GM19043 (cell line): ENCODE results near the gene TNRC6A.

ENCODE experiments used
- ATAC-seq: cut with Tn5 transposase; IDR thresholded peaks from one replicate; pipeline ENCODE4 v1.9.1; 2021; ENCODE audit warnings: low read depth; ENCODE audit not compliant: unreplicated experiment

The TNRC6A gene

DNA sequence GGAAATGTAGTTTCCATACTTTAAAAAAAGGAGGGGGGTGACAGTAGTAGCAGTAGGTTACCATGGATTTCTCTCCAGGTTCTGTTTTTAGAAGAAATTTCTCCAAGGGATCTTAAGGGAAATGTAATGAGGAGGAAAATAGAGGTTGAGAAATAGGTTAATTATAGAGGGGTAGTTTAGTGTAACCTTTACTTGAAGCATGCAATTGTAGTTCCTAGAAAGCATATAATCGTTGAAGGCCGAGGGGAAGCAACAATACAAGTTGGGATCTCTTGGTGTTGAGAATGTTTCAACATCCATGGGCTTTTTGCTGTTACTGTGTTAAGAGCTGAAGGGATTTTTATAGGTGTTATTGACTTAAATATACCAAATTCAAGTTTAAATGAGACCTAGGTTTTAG is 25.1 kb downstream of the TNRC6A start:
- no peak for ATAC-seq

DNA sequence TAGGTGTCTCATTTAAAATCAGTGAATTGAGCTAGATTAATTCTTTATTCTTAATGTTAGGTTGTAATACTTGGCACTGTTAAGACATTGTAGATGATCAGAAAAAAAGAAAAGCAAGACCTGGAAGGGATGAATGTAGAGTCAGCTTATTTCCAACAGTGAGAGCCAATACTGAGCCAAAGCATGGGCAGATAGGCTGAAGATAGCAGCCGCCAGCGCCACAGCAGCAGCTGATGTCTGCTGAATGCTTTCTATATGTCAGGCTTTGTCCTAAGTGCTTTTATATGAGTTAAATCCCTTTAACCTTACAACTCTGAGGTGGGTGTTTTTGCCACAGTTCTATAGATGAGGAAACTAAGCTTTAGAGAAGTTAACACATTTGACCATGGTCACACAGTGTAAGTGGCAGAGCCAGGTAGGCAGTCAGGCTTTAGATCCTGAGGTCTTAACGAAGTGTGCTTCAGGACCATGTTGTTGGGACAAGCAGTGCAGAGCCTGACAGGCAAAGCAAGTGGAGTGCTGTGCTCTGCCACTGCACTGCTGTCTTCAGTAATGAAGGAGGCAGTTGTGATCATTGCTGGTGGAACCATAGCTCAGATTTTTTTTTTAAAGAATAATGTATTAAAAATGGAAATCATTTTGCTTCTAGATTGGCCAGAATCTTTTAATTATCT is 25.9 kb downstream of the TNRC6A start:
- no peak for ATAC-seq

DNA sequence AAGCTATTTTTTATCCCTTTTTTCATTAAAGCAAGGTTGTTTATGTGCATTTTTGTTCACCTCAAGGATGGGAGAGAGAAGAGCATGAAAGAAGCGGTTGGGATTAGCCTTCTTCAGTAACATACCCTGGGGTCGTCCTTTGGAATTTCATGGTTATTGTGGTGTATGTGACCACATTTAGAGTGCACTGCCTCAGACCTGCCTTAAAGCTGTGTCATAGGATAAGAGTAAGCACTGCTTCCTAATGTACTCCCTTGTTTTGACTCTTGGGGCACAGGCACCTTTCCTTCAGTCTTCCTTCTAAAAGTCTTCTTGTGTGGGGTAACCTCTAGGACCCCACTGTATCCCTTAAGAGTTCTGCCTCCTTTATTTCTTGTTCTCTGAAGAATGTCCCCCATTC is 28.9 kb downstream of the TNRC6A start:
- no peak for ATAC-seq

DNA sequence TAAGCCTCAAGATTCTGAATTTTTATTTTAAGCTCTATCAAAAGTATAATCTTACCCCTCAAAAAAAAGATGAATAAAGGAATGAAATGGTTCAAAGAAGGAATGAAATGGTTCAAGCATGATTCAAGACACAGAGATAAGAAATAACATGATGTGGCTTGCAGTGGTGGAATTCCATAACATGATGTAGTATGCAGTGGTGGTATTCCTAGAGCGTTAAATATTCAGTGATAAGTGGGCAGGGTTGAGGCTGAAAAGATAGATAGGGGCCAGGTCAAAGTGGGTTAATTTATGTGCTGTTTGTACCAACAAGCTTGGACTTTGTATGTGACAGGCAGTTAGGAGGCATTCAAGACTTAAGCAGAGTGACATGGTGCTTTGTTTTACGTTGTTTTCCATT is 29.6 kb downstream of the TNRC6A start:
- no peak for ATAC-seq

DNA sequence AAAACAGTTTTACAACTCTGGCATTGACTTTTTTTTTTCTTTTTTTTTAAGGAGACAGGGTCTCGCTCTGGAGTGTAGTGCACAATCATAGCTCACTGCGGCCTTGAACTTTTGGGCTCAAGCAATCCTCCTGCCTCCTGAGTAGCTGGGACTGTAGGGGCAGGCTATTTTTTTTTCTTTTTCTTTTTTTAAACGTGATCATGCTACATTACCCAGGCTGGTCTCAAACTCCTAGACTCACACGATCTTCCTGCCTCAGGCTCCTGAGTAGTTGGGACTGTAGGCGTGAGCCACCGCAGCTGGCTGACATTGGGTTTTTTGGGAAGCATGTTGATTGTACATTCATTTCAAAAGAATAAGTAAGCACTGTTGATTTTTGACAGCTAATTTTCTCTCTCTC is 32.1 kb downstream of the TNRC6A start:
- ATAC-seq: no peak

DNA sequence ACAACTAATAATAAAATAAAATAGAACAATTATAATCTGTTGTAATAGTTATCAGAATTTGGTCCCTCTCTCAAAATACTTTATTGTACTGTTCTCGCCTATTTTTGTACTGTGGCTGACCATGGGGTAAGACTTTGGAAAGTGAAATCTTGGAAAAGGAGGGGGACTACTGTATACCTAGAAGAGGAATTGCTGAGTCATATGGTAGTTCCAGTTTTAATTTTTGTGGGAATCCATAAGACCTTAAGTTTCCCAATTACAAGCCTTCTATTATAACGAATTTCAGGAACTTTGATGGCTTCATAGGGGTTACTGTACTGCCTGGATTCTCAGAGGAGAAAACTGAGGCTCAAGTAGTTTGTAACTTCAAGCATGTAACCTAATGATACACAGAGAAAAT is 35.5 kb downstream of the TNRC6A start:
- no peak for ATAC-seq

DNA sequence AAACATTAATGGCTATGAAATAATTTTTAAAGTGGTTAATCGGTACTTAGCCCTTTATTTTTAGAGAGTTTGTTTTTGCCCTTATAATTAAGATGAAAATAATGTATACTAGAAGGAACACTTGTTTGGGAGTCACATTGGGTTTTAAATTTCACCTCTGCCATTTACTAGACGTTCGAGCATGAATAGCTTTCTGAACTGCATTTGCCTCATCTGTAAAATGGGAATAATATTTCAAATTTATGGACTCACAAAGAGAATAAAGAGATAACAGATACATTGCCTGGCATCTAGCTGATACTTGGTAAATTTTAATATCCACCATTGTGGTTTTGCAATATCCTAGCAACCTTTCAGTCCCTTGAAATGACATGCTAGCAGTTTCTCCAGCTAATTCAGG is 36.6 kb downstream of the TNRC6A start:
- ATAC-seq: no peak

DNA sequence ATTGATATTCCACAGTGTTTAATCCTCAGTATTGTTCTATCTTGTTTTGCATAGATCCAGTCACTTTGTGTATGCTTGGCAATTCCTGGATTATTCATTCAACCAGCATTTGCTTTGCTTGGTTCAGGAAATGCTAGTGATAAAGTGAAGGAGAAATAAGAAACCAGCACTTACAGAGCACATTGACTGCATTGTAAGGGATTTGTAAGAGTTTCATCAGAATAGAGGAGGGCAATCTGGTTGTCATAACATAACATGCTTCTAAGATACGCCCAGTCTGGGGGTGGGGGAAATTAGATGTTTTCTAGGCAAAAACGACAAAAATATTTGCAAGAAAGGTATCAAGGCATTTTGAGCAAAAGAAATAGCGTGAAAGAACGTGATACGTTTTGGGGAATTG is 40.4 kb downstream of the TNRC6A start:
- ATAC-seq: no peak

DNA sequence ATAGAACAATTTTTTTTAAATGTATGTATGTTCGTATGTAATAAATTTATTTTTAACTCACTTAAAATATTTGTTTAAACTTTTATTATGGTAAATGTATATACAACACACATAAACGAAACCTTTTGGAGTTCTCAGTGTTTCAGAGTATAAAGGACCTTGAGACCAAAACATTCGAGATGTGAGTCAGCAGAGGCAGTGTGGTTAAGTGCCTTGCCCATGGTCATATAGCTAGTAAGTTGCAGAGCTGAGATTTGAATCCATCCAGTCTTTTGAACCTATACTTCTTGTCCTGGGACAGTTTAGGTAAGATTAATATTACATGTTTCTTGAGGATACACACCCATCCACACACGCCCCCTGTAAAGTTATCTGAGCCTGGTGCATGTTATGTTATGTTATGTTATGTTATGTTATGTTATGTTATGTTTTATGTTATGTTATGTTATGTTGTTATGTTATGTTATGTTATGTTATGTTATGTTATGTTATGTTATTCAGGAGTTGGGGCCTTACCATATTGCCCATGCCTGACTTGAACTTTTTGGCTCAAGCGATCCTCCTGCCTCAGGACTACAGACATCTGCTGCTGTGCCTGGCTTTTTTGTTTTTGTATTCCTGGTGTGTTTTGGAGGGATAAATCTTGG is 41.8 kb downstream of the TNRC6A start:
- no peak for ATAC-seq

DNA sequence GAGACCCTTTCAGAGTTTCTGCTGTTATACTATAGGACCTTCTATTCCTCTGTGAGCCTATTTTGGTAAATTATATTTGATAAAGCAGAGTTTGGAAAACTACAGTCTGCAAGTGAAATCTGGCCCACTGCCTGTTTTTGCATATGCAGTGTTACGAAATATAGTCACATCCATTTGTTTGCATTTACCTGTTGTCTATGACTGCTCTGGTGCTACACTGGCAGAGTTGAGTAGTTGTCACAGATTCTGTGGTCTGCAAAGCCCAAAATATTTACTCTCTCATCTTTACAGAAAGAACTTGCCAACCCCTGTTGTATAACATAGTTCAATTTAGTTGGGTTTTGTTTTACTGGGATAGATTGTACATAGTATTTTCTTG is 42.3 kb downstream of the TNRC6A start:
- ATAC-seq: no peak

DNA sequence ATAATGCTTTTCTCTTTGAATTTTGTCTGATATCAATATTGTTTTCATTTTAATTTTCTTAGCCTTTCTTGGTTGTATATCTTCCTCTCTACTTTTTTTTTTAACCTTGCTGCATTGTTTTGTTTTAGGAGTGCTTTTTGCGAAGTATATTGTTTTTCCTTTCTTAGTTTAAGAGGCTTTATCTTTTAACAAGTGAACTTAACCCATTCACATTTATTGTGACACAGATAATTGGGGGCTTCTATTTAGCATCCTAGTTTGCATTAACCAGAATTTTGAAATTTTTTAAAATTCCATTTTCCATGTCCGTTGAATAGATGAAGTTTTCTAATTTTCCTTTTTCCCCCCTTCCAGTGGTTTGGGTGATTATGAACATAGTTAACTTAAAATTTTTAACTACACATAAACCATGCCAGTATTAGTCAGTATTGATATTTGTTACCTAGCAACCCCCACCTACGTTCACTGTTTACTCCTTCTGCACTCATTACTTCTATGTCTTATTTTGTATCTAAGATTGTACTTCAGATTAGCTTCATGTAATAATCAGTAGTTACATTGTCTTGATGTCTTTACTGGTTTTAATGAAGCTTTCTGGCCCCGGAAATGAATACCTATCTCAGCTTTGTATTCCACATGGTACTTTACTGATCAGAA is 44.4 kb downstream of the TNRC6A start:
- ATAC-seq: no peak

DNA sequence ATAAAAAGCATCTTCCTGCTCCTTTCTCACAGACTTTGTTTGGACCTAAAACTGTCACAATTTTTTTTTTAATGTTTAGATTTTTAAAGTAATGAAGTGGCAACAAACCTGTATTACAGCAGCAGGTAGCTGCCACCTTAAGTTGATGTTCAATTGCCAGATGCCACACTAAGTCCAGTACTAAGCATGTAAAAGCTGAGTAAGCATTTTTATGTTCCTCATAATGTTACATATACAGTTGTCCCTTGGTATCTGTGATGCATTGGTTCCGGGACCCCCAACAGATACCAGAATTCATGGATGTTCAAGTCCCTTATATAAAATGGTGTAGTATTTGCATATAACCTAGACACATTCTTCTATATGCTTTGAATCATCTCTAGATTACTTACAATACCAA is 45.1 kb downstream of the TNRC6A start:
- no peak for ATAC-seq

DNA sequence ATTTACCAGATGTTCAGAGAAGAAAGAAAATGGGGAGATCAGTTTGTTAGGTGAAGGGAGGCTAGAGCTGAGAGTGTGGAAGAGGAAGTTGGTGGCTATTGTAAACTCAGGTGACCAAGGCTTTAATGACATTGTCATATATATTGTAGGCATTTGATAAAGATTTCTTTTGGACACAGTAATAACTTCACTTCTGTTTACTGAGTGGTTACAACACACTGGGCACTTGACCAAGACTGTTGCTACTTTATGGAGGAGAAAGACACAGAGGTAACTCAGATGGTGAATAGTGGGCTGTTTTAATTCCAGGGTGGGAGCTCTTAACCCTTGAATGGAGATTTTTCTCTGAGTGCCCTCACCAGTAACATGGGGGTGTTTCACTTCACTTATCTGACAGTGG is 46.0 kb downstream of the TNRC6A start:
- ATAC-seq: no peak

DNA sequence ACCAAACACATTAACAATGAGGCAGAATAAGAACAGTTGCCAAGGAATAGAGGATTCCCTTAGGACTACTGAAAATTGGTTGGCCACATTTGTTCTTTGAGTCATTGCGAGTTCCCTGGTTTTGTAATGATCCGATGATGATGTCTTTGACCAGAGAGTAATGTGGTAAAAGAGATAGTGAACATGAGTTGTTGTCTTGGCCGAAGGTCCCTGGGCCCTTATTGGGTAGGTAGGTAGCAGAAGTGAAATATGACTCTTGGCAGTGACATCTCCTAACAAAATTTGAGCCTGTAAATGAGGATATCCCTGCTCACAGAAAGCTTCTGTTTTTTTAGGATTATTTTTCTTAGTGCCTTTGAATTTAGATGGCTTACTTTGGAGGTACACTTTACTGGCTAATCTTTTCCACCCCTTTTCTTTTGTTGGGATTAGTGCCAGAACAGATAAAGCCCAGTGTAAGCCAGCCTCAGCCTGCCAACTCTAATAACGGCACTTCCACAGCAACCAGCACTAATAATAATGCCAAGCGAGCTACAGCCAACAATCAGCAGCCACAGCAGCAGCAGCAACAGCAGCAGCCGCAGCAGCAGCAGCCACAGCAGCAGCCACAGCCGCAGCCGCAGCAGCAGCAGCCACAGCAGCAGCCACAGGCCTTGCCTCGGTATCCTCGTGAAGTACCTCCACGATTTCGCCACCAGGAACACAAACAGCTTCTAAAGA is 47.2 kb downstream of the TNRC6A start:
- ATAC-seq: no peak

DNA sequence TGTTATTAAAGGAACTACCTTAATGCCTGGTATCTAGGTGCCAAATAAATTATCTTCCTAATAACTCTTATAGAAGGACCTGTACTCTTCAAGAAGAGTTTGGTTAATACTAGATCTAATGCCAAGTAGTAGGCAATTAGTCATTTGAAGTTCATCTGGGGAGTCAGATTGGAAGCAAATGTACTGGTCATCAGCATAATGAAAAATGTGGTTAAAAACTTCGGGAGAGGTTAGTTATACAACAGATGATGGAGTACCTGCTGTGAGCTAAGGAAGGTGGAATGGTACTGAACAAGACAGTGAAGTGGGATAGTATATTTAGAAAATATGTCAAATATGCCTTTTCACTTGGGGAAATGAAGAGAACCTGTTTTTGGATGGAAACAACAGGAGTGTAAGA is 49.2 kb downstream of the TNRC6A start:
- ATAC-seq: no peak

DNA sequence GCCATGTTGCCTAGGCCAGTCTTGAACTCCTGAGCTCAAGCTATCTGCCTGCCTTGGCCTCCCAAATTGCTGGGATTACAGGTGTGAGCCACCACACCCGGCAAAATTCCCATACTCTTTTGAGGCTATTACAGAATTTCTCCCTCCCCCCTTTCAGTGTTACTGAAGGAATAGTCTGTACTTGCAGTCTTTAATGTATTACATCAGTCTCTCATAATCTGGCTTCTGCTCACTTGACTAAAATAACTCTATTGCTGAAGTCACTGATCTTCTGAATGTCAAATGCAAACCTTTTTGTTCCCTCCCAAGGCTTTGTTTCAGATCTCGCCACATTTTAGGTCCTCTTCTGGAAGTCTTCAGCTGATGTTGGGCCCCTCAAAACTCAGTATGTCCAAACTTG is 51.8 kb downstream of the TNRC6A start:
- no peak for ATAC-seq

DNA sequence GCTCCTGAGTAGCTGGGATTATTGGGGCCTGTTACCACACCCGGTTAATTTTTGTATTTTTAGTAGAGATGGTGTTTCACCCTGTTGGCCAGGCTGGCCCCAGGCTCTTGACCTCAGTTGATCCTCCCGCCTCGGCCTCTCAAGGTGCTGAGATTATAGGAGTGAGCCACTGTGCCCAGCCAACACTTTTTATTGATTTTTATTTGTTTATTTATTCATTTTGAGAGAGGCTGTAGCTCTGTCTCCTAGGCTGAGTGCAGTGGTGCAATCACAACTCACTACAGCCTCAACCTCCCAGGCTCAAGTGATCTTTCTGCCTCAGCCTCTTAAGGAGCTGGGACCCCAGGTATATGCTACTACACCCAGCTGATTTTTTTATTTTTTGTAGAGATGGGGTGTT is 54.7 kb downstream of the TNRC6A start:
- ATAC-seq: no peak

DNA sequence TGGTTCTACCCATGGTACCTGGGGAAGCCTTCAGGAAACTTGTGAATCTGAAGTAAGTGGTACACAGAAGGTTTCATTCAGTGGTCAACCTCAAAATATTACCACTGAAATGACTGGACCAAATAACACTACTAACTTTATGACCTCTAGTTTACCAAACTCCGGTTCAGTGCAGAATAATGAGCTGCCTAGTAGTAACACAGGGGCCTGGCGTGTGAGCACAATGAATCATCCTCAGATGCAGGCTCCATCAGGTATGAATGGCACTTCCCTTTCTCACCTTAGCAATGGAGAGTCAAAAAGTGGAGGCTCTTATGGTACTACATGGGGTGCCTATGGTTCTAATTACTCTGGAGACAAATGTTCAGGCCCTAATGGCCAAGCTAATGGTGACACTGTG is 60.4 kb downstream of the TNRC6A start:
- no peak for ATAC-seq

DNA sequence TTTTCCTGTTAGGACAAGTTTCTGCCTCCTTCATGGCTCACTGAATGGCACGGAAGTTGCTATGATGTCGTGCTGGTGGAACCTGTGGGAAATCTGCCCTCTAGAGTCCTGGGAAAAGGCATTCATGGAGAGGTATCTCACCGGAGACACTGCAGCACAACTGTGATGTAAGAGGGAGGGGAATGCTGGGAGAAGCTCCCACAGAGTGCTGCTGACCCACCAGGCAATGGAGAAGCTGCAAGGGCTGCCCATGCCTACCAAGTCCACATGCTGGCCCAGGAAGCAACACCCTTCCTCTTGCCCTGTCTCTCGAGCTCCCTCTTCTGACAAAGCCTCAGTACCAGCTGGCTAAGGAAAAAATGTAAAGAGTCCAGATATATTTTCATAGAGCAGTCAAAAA is 71.1 kb downstream of the TNRC6A start:
- ATAC-seq: no peak

DNA sequence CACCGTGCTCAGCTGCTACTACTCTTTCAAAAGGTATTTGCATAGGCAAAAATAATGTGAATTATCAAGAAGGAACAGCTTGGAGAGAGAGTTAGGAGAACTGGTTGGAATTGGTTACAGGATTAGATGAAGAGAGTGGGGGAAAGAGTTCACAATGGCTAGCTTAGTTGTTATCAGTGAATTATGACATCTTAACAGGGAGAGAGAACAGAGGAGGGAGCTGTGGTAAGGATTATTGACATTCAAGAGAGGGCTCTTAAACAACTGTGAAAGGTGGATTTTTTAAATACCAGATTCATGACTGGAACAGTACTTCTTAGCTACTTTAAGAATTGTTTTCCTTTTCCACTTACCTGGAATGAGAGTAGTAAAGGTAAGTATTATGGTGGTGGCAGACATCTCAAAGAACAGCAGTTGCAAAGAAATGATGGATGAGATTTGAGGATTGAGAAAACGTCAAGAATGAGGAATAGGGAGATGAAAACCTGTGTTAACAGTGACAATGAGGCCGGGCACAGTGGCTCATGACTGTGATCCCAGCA is 72.4 kb downstream of the TNRC6A start:
- ATAC-seq: no peak

DNA sequence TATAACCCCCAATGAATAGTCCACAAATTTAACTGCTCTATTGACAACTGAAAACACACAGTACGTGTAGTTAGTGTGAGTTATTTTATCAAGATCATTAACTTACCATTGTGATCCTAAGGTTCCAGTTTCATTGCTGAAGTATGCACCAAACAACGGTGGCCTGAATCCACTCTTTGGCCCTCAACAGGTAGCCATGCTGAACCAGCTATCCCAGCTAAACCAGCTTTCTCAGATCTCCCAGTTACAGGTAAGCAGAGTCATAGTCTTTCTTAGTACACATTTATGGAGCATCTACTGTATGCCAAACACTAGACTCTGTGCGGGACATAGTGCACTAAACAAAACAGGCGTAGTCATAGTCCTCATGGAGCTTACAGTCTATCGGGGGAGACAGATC is 76.0 kb downstream of the TNRC6A start:
- no peak for ATAC-seq
